Psoas muscle (tissue), 8 donors: ENCODE results near the gene SREBF1. TPM values are rescaled to one million over a fixed set of nuclear protein-coding genes. Genes with fewer than 3 reads are reported as not detected.
"Not testable (repeated sequence)": the region's sequence is repeated elsewhere in the genome, so short reads cannot be mapped to it uniquely, and the experiment has no call there.

Experiments used
- ATAC-seq, 4 donors: fragments of 200-7000 bp; cut with Tn5 transposase; one replicate each; pipeline ENCODE4 v1.9.1; 2020; ENCODE audit warnings: moderate library complexity in 3 of 4, mild to moderate bottlenecking in 2 of 4
- DNase-seq, 2 donors: peaks; one replicate each; pipeline ENCODE4 v3.0.0-alpha.2; 2020
- H3K27ac ChIP-seq: fragments of 200-600 bp; one replicate; pipeline ENCODE4 v1.8.0; 2022
- H3K27me3 ChIP-seq, 3 donors: fragments of 200-600 bp in 1 of 3; one replicate each; pipeline versions ENCODE4 v1.6.1 to v1.8.0; 2013 to 2022; ENCODE audit warnings: low read length in 2 of 3, mild to moderate bottlenecking in 2 of 3, moderate library complexity in 1 of 3; ENCODE audit not compliant: insufficient read depth in 3 of 3
- H3K36me3 ChIP-seq, 2 donors: fragments of 200-600 bp in 1 of 2; one replicate each; pipeline versions ENCODE4 v1.6.1 to v1.8.0; 2013 to 2022; ENCODE audit warnings: low read depth in 1 of 2, mild to moderate bottlenecking in 1 of 2, moderate library complexity in 1 of 2; ENCODE audit not compliant: insufficient read depth in 1 of 2
- H3K4me1 ChIP-seq: fragments of 200-600 bp; one replicate; pipeline ENCODE4 v1.8.0; 2022
- H3K4me3 ChIP-seq: fragments of 200-600 bp; one replicate; pipeline ENCODE4 v1.8.0; 2022; ENCODE audit warnings: mild to moderate bottlenecking
- H3K9me3 ChIP-seq: fragments of 200-600 bp; one replicate; pipeline ENCODE4 v1.8.0; 2022
- WGBS, 3 donors: extraction: QIAGEN DNeasy Blood & Tissue Kit; methylation state at CpG; one replicate each; pipeline versions ENCODE4 v1.1.6 to v1.1.7; 2013; 5-methylcytosine and 5-hydroxymethylcytosine counted together
- intact Hi-C, 2 donors: fragments of 100-400 bp; cut with DNase I; formaldehyde crosslinking; loops; one replicate each; pipeline versions ENCODE4 v1.11.0 to v1.14.2; 2022
- polyA plus RNA-seq, 3 donors: library from polyadenylated mRNA; stranded (reverse); fragments of 200-250 nt; gene quantifications; one replicate each; pipeline ENCODE4 v1.2.3, GENCODE V29; 2013
- total RNA-seq, 4 donors: library from RNA; stranded (reverse); fragmentation: NEBNext Ultra II Directional in 2 of 4; extraction: Animal tissue kit (Norgen Biotek cat#: 25700) in 2 of 4; gene quantifications; one replicate each; pipeline versions ENCODE4 v1.2.1 to v1.2.4, GENCODE V29; 2021 to 2023
- TF ChIP-seq, protein P1 (sequence below): fragments of 200-600 bp; IDR thresholded peaks from one replicate; pipeline ENCODE4 v1.8.0; 2022; ENCODE audit warnings: antibody characterized with exemption
- donor health status: healthy with polysubstance abuse.
- donor health status: DM: no; HTN: no; CAD: no; lungs with moderate emphysema.
- donor health status: Bipolar disorder and iron deficiency.
- donor health status: healthy.
- donor health status: DM: yes; HTN: yes; CAD: no.
- donor health status: DM: no; HTN: no; CAD: no.
- donor health status: DM: no; HTN: no; CAD: no.
- donor health status: DM: yes; HTN: yes; CAD: no.

The SREBF1 gene
- total and polyA plus RNA-seq, 7 donors: 6.2 to 43.0 (median 19.2) TPM

DNA sequence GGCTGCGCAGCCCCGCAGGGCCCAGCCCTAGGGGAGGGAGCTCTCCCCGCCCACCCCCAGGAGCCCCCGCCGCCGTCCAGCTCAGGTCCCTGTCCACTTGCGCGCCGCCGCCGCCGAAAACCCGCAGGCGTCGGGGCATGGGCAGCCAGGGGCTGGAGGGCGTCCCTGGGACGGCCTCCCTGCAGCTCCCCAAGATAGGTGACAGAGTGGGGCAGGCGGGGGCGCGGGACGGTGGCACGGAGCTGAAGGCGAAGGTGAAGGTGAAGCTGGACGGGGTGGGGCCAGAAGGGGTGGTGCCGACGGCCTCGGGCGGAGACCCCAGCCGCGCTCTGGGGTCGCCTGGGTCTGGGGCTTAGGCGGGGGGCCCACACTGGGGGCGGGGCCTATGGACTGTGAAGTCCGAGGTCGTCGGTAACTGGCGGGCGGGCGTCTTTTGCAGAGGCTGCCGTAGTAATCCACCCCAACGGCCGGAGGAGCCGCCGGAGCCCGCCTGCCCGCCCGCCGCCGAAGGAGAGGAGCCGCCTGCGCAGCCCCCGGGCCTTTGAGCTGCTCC lies 27.2 kb downstream of the SREBF1 start:
- WGBS, 3 donors: 76 to 86% (median 84%) methylated on average over 40 to 52 of the region's 52 CpGs
- Histone ChIP-seq H3K27ac (no peak overlapping the region), H3K4me3 (no peak overlapping the region), H3K4me1 (peaks cover 23% of the 10 kb centered on the region), H3K27me3 (no peaks in the 10 kb centered on the region), H3K36me3 (peaks cover 3 to 39% of the 10 kb centered on the region in 2 donors), H3K9me3 (no peaks in the 10 kb centered on the region)
- DNase-seq: no peak
- no peak for ATAC-seq
- TF ChIP-seq, protein P1, sequence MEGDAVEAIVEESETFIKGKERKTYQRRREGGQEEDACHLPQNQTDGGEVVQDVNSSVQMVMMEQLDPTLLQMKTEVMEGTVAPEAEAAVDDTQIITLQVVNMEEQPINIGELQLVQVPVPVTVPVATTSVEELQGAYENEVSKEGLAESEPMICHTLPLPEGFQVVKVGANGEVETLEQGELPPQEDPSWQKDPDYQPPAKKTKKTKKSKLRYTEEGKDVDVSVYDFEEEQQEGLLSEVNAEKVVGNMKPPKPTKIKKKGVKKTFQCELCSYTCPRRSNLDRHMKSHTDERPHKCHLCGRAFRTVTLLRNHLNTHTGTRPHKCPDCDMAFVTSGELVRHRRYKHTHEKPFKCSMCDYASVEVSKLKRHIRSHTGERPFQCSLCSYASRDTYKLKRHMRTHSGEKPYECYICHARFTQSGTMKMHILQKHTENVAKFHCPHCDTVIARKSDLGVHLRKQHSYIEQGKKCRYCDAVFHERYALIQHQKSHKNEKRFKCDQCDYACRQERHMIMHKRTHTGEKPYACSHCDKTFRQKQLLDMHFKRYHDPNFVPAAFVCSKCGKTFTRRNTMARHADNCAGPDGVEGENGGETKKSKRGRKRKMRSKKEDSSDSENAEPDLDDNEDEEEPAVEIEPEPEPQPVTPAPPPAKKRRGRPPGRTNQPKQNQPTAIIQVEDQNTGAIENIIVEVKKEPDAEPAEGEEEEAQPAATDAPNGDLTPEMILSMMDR: no peak
- intact Hi-C loops: loop anchor here (5.0 to 10.0 kb wide), 3 partner anchors 108 to 225 kb away; partner anchors contain the start of genes ATPAF2 (in 1 of the 2) and GID4 (in 1 of the 2)

DNA sequence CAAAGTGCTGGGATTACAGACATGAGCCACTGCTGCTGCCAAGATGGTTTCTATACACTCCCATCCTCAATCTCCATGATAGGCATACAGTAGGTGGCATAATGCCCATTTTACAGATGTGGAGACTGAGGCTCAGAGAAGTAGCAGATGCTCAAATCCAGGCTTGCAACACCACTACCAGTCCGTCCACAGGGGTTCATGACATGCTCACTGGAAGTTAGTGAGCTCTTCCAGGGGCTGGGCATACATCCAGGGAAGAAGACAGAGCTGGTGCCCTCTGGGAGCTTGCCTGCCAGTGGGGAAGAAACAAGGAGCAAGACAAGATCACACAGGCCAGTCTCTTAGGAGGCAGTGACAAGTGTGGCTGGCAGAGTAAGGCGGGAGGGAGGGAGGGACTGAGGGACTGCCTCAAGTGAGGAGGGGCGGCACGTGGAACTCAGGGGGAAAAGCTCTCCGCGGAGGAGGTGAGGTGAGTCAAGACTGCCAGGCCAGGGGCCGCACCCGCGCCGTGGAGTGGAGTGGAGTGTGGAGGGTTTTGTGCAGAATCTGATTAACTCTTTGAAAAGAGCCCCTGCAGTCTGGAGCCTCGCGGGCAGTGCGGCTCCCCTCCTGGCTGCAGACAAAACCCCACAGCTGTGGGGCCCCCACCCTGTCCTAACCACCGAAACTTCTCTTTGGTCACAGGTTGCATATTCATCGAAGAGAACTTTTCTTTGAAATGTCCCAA lies 27.9 kb downstream of the SREBF1 start:
- intact Hi-C loops: no loop called here
- Histone ChIP-seq H3K4me3 (no peak overlapping the region), H3K27ac (no peak overlapping the region), H3K27me3 (no peaks in the 10 kb centered on the region), H3K4me1 (peaks cover 16% of the 10 kb centered on the region), H3K9me3 (no peaks in the 10 kb centered on the region), H3K36me3 (peaks cover 2 to 34% of the 10 kb centered on the region in 2 donors)
- 67 to 76% (median 68%) methylated on average over 15 of the region's 15 CpGs for WGBS, 3 donors
- TF ChIP-seq, protein P1: no peak
- no peak for ATAC-seq
- no peak for DNase-seq

DNA sequence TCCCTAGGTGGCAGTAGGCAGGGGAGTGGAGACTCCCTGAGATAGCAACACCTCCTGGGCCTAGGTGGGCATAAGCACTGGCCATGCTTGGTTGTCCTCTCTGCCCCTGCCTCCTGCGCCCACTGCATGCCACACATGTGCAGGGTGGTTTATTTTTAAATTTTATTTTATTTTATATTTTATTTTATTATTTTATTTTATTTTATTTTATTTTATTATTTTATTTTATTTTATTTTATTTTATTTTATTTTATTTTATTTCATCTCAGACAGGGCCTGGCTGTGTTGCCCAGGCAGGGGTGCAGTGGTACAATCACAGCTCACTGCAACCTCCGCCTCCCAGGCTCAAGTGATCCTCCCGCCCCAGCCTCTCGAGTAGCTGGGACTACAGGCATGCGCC lies 28.6 kb downstream of the SREBF1 start:
- WGBS, 3 donors: 97% methylated on average over 5 of the region's 5 CpGs
- Histone ChIP-seq H3K4me1 (peaks cover 13% of the 10 kb centered on the region), H3K36me3 (peaks cover 0 to 30% of the 10 kb centered on the region in 2 donors)
- H3K4me3 ChIP-seq, H3K9me3 ChIP-seq, ATAC-seq, DNase-seq, intact Hi-C loops, H3K27ac ChIP-seq, H3K27me3 ChIP-seq: not testable (repeated sequence)

DNA sequence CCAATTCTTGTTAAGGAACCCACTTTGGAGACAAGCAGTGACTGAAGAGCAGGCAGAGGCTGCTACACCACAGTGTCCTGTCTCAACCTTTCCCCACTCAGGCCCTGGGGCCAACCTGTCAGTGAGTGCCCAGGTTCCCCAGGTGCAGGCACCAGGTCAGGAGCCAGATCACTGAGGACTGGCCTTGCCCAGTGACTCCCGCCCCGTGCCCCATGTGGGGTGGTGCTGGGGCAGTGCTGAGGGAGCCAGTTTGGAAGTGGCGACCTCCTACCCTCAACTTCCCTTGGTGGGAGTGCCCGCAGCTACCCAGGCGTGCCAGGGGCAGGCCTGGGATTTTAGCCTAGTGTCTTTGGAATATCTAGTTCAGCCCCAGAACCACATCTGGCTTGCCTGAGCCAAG lies 29.3 kb downstream of the SREBF1 start:
- WGBS, 3 donors: 86 to 98% (median 86%) methylated on average over 5 of the region's 5 CpGs
- no peak for DNase-seq
- Histone ChIP-seq H3K36me3 (peaks cover 0 to 22% of the 10 kb centered on the region in 2 donors), H3K9me3 (no peaks in the 10 kb centered on the region), H3K27me3 (no peaks in the 10 kb centered on the region), H3K4me3 (no peak overlapping the region), H3K4me1 (peaks cover 12% of the 10 kb centered on the region), H3K27ac (no peak overlapping the region)
- no peak for ATAC-seq
- intact Hi-C loops: no loop called here
- TF ChIP-seq, protein P1: no peak

DNA sequence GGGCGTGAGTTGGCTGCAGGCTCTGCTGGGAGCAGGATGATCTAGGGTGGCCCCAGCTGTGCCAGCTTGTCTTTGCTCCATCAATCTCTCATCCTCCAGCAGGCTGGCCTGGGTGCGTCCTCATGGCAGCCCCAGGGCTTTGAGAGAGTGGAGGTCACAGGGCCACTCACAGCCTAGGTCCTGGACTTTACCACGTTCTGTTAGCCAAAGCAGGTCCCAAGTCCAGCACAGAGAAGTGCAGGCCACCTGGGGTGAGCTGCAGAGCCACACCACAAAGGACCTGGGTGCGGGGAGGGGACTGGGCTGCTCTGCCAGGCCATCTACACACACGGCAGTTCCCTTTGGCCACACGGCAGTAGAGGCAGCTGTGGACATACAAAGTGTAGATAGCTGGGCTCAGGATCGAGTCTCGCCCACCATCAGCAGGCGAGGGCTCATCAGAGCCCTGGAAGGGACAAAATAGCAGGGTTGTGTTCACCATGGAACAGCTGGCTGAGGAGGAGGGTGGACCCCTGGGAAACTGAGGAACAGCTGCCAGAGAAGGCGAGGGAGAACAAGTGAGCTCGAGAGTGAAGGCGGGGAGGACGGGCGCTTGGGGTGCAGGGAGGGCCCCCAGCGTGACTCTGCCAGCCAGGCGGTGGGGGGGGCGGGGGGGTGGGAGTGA lies 30.0 kb downstream of the SREBF1 start:
- peak in 2 of 4 donors; percentile 14 to 24 for ATAC-seq
- Histone ChIP-seq H3K4me1 (peaks cover 6% of the 10 kb centered on the region), H3K4me3 (no peak overlapping the region), H3K36me3 (peaks cover 0 to 15% of the 10 kb centered on the region in 2 donors), H3K27me3 (no peaks in the 10 kb centered on the region), H3K9me3 (no peaks in the 10 kb centered on the region), H3K27ac (no peak overlapping the region)
- no peak for DNase-seq
- TF ChIP-seq, protein P1: no peak
- intact Hi-C loops: no loop called here
- 66 to 77% (median 68%) methylated on average over 11 to 17 of the region's 17 CpGs for WGBS, 3 donors
